Stimulated activated CD8-positive, alpha-beta memory T cell treated with anti-CD3 and anti-CD28 coated beads, Interleukin-15, amount 100 ng/mL, for 24 hours (primary cell): Measurements from ENCODE around the gene TEDDM1.
"Not testable (repeated sequence)": the region's sequence is repeated elsewhere in the genome, so short reads cannot be mapped to it uniquely, and the experiment has no call there.

Experiments used
- DNase-seq: peaks from one replicate; pipeline ENCODE4 v3.0.0-alpha.2; 2020; ENCODE audit warnings: low read depth

TEDDM1 gene

GRCh38 chr1:182380199-182380598 is 20.3 kb downstream of the TEDDM1 start:
- DNase-seq, result no peak

GRCh38 chr1:182379781-182380180 is 20.7 kb downstream of the TEDDM1 start:
- not testable (repeated sequence) for DNase-seq

DNA sequence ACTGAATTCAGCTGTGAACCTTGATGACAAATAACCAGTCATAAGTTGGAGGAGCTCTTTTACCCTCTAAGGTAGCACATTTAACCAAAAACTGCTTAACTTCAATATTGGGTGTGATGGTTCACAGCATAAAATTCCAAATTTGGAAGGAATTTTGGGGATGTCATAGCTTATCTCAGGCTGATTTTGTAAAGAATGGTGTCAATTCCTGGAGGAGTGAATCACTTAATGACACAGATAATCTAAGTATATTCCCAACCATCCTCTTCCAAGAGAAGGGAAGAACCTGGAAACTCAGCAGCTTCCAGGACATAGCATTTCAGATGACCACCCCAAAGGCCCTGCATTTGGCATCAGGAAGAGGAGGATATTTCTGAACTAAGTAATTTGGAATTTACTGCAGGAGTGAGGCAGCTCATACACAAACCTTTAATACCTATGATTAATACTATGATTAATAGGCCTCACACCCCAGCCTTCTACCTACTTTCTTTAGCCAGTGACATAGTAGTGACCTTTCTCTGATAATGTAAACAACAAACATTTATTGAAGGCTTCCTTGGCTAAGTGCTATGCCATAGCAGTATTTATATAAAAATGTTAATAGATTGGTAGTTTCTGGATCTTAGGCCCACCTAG is 23.4 kb downstream of the TEDDM1 start:
- DNase-seq, result no peak

DNA sequence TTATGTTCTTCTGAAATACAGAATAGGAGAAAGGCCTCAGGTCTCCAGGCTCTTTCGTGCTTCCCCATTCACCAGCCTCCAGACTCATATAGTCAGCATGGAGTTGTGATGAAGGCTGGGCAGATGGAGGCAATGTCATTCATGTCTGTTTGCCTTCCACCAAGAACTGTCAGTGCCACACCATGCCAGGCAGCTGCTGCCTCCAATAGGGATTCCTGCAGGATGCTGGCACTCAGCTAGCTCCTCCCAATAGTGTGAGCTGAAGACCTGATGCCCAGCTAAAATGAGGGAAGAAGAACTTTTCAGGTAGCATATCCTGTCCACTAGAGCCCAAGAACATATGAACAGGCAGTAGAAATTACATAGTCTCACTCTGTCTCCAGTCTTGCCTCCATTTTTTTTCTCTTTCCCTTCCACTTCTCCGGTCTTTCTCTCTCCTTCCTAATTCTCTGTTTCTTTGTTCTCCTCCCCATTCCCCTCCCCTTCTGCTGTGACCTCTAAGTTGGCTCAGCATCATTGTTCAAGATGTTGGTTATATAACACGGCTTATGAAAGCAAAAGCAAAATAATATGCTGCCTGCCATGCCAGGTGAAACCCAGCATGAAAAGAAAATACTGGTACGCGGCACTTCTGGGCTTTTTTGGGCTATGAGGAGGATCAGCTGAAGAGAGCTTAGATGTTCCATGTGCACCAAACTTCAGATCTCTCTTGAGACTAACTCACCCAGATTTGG is 26.2 kb downstream of the TEDDM1 start:
- no peak for DNase-seq

DNA sequence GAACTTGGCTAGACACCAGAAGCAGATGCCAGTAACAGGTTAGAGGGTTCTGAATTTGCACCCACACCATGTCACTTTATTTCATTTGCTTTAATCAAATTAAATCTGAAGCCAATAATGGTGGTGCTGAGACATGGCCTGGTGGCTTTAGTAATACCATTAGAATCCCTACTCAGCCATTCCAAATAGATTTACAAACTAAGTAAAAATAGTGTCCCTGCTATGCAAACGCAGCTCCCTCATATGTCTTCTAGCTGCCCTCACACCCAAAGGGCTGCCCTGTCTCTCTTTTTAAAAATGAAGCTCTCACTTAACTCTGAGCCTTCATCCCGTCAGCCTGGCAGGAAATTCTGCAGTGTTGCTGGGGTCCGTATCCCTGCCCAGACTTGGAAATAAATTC is 29.9 kb downstream of the TEDDM1 start:
- DNase-seq, result no peak

DNA sequence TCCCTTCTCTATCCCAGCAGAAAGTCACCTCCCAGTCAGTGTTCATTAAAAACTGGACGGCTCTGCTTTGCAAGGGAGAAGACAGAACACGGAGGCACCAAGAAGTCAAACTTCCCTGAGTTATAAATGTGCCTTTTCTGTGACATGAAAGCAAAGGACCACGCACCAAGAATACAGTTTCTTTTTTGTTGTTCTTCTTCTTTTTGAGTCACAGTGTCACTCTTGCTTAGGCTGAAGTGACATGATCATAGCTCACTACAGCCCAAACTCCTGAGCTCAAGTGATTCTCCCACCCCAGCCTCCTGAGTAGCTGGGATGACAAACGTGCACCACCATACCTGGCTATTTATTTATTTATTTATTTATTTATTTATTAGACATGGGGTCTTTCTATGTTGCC is 31.6 kb downstream of the TEDDM1 start:
- no peak for DNase-seq

DNA sequence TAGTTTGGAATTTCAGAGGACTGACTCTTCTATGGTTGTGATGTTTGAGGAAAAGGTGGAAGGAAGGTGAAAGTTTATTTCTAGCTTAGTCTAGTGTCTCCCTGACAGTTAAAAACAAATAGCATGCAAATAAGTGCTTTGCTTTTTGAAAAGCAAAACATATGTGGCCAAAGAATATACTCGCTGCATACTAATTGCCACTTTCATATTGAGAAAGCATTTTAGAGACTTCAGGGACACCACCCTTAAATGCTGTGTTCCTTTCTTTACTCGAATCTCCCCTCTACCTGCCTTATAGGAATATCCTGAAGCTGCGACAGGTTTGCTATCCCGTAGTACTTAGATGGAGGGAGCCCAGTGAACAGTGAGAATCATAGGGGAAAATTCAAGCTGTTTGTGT is 32.1 kb downstream of the TEDDM1 start:
- no peak for DNase-seq

DNA sequence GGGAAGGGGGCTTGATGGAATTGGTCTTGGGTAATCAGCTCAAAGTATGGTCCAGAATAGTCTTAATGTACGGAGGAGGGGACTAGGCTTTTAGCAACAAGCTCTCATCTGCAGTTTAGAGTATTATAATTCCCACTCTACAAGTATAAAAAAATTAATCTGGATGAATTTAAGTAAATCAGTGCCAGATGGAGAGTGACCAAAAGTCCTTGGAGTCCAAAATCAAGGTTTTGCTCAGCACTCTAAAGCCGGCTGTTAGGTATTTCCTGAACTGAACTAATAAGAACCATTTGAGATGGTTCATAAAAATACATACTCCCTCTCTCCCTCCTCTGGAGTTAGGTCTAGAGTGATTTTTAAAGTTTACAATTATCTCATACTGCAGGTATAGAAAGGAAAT is 32.5 kb downstream of the TEDDM1 start:
- no peak for DNase-seq

GRCh38 chr1:182366596-182366995 is 33.9 kb downstream of the TEDDM1 start:
- DNase-seq, result no peak

DNA sequence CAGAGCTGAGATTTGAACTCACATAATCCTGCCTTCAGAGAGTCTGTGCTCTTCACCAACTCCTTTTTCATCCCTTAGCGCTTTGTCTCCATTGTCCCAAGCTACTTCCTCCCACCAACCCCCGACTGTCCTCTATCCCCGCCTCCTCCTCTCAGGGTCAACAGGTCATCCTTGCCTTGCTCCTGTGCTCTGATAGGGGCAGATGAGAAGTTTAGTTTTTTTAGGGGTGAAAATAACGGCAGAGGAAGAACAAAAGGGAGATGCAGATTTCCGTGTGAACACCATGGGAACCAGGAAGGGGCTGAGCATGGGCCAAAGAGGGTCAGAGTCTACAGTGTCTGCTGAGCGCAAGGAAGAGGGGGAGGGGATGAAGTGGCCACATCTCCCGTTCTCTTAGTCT is 40.8 kb downstream of the TEDDM1 start:
- no peak for DNase-seq

DNA sequence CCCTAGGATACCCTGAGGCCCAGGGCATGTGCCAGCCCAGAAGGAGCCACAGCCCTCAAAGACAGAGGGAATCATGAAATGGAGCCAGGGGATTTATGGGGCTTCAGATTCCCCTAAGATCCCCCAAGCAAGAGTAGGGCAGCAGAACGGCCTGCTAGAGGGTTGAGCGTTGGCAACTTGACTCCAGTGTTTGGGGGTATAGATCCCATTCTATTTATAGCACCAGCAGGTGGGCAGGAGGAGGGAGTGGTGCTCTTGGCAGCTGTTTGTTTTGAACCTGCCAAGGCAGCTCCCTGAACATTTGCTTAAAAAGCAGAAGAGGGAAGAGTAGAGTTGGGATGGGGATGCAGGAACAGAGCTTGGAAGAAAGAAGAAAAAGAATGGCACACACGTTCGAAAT is 42.6 kb downstream of the TEDDM1 start:
- no peak for DNase-seq

DNA sequence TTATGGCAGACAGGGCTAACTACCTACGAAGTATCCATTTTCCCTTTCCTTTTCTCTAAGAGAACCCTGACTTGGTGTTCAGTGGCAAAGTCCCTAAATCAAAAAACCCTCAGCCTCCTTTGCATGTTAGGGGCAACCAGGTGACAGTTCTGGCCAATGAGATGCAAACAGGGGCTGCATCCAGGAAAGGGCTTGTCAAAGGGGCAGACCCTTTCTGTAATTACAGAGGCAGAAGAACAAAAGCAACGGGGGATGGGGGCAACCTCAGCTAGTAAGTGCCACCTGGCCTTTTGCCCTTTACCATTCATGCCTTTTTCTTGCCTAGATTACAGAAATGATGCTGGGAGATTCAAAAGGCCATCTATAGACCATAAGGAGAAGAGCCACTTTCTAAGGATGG is 43.3 kb downstream of the TEDDM1 start:
- DNase-seq, result no peak

DNA sequence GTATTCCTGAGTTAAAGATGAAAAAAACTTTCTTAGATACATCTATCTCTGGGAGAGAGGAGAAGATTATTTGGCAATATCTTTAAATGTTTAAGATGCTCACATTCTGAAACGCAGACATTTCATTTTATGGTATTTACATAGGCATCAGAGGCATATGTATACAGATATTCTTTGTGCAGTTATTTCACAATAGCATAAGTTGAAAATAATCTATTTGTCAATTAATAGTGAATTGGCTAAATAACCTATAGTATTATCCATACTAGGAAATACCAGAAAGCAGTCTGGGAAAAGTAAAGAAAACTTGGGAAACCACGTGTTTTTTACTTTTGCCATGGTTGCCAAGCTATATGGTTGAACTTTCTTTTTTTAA is 44.8 kb downstream of the TEDDM1 start:
- no peak for DNase-seq

DNA sequence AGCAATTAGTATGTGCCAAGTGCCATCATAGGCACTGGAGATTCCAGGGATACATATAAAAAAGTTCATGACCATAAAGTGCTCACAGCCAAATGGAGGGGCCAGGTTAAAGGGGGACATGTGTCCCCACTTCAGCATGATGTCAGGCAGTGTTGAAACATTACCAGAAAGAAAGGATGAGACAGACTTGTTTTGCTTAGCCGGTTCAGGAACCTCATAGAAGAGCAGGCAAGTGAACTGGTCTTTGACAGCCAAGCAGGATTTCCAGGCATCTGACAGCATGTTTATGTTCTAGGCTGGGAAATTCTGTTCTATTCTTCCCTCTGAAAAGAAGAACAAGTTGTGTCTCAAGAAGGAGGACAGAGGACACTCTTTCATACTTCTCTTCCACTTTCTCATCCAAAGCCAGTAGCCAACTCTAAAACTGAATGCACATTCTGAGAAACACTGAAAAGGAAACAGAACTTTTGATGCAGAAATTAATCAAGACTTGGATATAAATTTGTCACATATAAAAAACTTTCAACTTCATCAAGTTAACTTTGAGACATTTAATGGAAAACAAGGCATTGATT is 48.6 kb downstream of the TEDDM1 start:
- no peak for DNase-seq

DNA sequence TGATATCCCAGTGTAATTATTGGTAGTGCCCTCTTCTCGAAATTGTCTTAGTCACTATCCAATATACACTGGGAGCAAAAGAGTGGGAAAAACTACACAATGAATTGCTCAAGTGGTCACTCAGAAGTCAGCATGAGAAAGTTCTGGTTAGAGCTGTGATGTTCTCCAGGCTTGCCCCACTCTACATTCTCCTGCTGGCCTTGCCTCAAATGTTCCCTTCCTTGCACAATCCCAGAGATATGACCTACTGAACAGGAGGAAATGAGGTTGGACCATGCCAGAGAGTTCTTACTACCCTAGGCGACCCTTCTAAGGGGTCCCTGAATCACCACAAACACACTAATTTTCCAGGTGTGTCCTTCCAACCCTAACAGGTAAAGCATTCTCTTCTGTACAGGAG is 49.6 kb downstream of the TEDDM1 start:
- DNase-seq, result no peak

- DNase-seq, result no peak
These were observed 51.3 kb downstream of the TEDDM1 start for GRCh38 chr1:182348961-182349747.
